Chondrocyte (in vitro differentiated cells): Measurements from ENCODE around the gene INPP4B. TPM values are rescaled to one million over a fixed set of nuclear protein-coding genes. Genes with fewer than 3 reads are reported as not detected.

Experiments
- DNase-seq: peaks from one replicate; pipeline ENCODE4 v3.0.0; 2021; ENCODE audit warnings: mixed read lengths, low spot score
- H3K27ac Mint-ChIP-seq: one replicate; pipeline ENCODE4 v1.8.0; 2021; ENCODE audit warnings: mild to moderate bottlenecking, moderate library complexity, mixed read lengths; ENCODE audit not compliant: unreplicated experiment
- H3K27me3 Mint-ChIP-seq: 2 replicates; pipeline ENCODE4 v1.8.0; 2021; ENCODE audit warnings: low read depth, mixed read lengths
- H3K36me3 Mint-ChIP-seq: 2 replicates; pipeline ENCODE4 v1.8.0; 2021; ENCODE audit warnings: low read depth, mixed read lengths
- H3K4me1 Mint-ChIP-seq: 2 replicates; pipeline ENCODE4 v1.8.0; 2021; ENCODE audit warnings: low read depth, mild to moderate bottlenecking, mixed read lengths
- H3K4me3 Mint-ChIP-seq: one replicate; pipeline ENCODE4 v1.8.0; 2021; ENCODE audit warnings: mild to moderate bottlenecking, moderate library complexity, mixed read lengths; ENCODE audit not compliant: unreplicated experiment
- H3K9me3 Mint-ChIP-seq: 2 replicates; pipeline ENCODE4 v1.8.0; 2021; ENCODE audit warnings: low read depth, mixed read lengths
- total RNA-seq: library from RNA; stranded (reverse); gene quantifications from 3 replicates; pipeline ENCODE4 v1.2.1, GENCODE V29; 2021
- TF ChIP-seq, protein P1 (sequence below): fragments of 200-600 bp; sonication (generic); IDR thresholded peaks from 2 replicates; pipeline ENCODE4 v1.5.0; 2021; ENCODE audit warnings: antibody characterized with exemption, mild to moderate bottlenecking, moderate library complexity

INPP4B gene
- total RNA-seq, 1 donor from 2014 or later = 30.0 TPM

DNA sequence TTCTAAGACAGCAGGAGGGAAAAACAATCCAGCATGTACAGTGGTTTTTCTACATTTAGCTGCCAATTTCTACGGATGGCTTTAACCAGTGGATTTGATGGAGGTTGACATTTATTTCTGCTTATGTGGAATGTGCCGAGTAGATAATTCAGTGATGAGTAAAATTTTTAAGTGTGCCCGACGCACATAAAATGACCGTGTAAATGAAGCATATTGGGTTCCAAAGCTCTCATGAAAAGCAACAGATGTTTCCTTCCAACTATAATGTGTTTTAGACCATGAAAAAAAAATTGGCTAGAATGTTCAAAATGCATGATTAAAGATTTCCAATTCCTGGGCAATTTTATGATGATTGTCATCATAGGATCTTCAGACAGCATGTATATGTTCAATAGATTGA, 14.1 kb downstream of the INPP4B start:
- H3K27ac Mint-ChIP-seq = no peak overlapping the region
- H3K4me3 Mint-ChIP-seq = no peak overlapping the region
- H3K27me3 Mint-ChIP-seq = no peaks in the 10 kb centered on the region
- DNase-seq = no peak
- TF ChIP-seq, protein P1, sequence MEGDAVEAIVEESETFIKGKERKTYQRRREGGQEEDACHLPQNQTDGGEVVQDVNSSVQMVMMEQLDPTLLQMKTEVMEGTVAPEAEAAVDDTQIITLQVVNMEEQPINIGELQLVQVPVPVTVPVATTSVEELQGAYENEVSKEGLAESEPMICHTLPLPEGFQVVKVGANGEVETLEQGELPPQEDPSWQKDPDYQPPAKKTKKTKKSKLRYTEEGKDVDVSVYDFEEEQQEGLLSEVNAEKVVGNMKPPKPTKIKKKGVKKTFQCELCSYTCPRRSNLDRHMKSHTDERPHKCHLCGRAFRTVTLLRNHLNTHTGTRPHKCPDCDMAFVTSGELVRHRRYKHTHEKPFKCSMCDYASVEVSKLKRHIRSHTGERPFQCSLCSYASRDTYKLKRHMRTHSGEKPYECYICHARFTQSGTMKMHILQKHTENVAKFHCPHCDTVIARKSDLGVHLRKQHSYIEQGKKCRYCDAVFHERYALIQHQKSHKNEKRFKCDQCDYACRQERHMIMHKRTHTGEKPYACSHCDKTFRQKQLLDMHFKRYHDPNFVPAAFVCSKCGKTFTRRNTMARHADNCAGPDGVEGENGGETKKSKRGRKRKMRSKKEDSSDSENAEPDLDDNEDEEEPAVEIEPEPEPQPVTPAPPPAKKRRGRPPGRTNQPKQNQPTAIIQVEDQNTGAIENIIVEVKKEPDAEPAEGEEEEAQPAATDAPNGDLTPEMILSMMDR = no peak
- peaks cover 2% of the 10 kb centered on the region for H3K36me3 Mint-ChIP-seq
- peaks cover 2% of the 10 kb centered on the region for H3K9me3 Mint-ChIP-seq
- peaks cover 12% of the 10 kb centered on the region for H3K4me1 Mint-ChIP-seq

DNA sequence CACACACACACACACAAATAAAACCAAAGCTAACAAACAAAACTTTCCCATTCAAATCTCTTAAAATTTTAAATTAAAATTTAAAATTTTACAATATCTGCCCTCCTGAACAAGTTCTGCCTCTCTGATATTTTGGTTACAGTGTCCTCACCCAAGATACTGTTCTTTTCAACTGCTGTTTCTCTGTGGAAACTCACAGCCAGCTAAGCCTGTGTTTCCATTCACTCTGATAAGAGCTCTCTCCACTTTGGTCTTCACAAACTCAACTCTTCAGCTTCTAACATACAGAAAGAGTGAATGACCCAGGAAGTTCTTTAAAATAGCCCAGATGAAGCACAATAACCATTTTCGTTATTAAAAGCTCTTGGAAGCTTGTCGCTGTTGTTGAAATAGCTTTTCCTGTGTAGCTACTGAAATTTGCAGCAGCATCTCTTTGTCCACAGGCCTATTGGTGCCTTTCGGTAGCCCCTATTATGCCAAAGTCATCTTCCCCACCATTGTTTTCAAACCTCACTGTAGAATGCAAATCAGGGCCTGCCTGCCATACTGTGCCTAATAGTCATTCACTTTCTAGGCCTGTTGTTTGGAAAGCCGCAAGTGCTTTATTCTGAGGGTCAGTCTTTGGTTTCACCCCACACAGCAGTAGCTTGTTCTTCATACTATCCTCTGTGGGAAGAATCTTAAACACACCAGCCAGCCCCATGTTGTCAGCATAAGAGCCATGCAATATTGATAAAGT, 19.4 kb downstream of the INPP4B start:
- no peak overlapping the region for H3K27ac Mint-ChIP-seq
- TF ChIP-seq, protein P1 = no peak
- H3K9me3 Mint-ChIP-seq = peaks cover 5% of the 10 kb centered on the region
- no peak overlapping the region for H3K4me3 Mint-ChIP-seq
- H3K27me3 Mint-ChIP-seq = no peaks in the 10 kb centered on the region
- DNase-seq = no peak
- H3K36me3 Mint-ChIP-seq = peaks cover 2% of the 10 kb centered on the region
- H3K4me1 Mint-ChIP-seq = peaks cover 10% of the 10 kb centered on the region

GRCh38 chr4:142824368-142824767, 21.7 kb downstream of the INPP4B start:
- Mint-ChIP-seq H3K4me3 (no peak overlapping the region), H3K27me3 (no peaks in the 10 kb centered on the region), H3K36me3 (peaks cover 2% of the 10 kb centered on the region), H3K9me3 (peaks cover 5% of the 10 kb centered on the region), H3K4me1 (peaks cover 3% of the 10 kb centered on the region), H3K27ac (peak overlapping the region; percentile 19)
- no peak for DNase-seq
- TF ChIP-seq, protein P1 = no peak

GRCh38 chr4:142823796-142824195, 22.3 kb downstream of the INPP4B start:
- peaks cover under 1% of the 10 kb centered on the region for H3K36me3 Mint-ChIP-seq
- H3K4me3 Mint-ChIP-seq = no peak overlapping the region
- peaks cover 5% of the 10 kb centered on the region for H3K4me1 Mint-ChIP-seq
- DNase-seq = no peak
- peaks cover 3% of the 10 kb centered on the region for H3K9me3 Mint-ChIP-seq
- TF ChIP-seq, protein P1 = no peak
- H3K27me3 Mint-ChIP-seq = no peaks in the 10 kb centered on the region
- H3K27ac Mint-ChIP-seq = no peak overlapping the region

- H3K9me3 Mint-ChIP-seq = no peaks in the 10 kb centered on the region
- no peaks in the 10 kb centered on the region for H3K36me3 Mint-ChIP-seq
- peak overlapping the region; percentile 93 for H3K27ac Mint-ChIP-seq
- no peaks in the 10 kb centered on the region for H3K27me3 Mint-ChIP-seq
- H3K4me1 Mint-ChIP-seq = peaks cover 38% of the 10 kb centered on the region
- DNase-seq = no peak
- TF ChIP-seq, protein P1 = no peak
- H3K4me3 Mint-ChIP-seq = no peak overlapping the region
Observed at GRCh38 chr4:142818476-142818875, 27.6 kb downstream of the INPP4B start.
